H9 (cell line): ENCODE data around the gene DCBLD1. TPM values are rescaled to one million over a fixed set of nuclear protein-coding genes. Genes with fewer than 3 reads are reported as not detected.

Source experiments
- DNase-seq: peaks from one replicate; pipeline ENCODE4 v3.0.0-alpha.2; 2017
- H2AFZ ChIP-seq: one replicate; pipeline ENCODE4 v1.6.1; 2013; ENCODE audit warnings: mild to moderate bottlenecking, low read length, control low read depth, moderate library complexity
- H2AK5ac ChIP-seq: 2 replicates; pipeline ENCODE4 v1.6.1; 2013; ENCODE audit warnings: low read length, control low read depth, mixed read lengths; ENCODE audit not compliant: insufficient read length
- H2BK120ac ChIP-seq: one replicate; pipeline ENCODE4 v1.6.1; 2013; ENCODE audit warnings: low read depth, mild to moderate bottlenecking, low read length, control low read depth, inconsistent platforms; ENCODE audit not compliant: poor library complexity, severe bottlenecking
- H2BK12ac ChIP-seq: 2 replicates; pipeline ENCODE4 v1.6.1; 2013; ENCODE audit warnings: low read length, control low read depth, mixed read lengths, low read depth; ENCODE audit not compliant: insufficient read length
- H2BK15ac ChIP-seq: 2 replicates; pipeline ENCODE4 v1.6.1; 2013; ENCODE audit warnings: low read depth, low read length, control low read depth
- H2BK20ac ChIP-seq: one replicate; pipeline ENCODE4 v1.6.1; 2013; ENCODE audit warnings: low read depth, mild to moderate bottlenecking, low read length, control low read depth, inconsistent platforms; ENCODE audit not compliant: poor library complexity, severe bottlenecking
- H2BK5ac ChIP-seq: 2 replicates; pipeline ENCODE4 v1.6.1; 2013; ENCODE audit warnings: low read length, control low read depth, mixed read lengths; ENCODE audit not compliant: insufficient read length
- H3K14ac ChIP-seq: 2 replicates; pipeline ENCODE4 v1.6.1; 2013; ENCODE audit warnings: low read length, control low read depth; ENCODE audit not compliant: insufficient read depth
- H3K18ac ChIP-seq: 2 replicates; pipeline ENCODE4 v1.6.1; 2013; ENCODE audit warnings: low read depth, mild to moderate bottlenecking, mixed read lengths, low read length, control low read depth; ENCODE audit not compliant: insufficient read length
- H3K23ac ChIP-seq: 2 replicates; pipeline ENCODE4 v1.6.1; 2013; ENCODE audit warnings: low read length, control low read depth, mixed read lengths, low read depth; ENCODE audit not compliant: insufficient read length
- H3K23me2 ChIP-seq: 2 replicates; pipeline ENCODE4 v1.6.1; 2013; ENCODE audit warnings: low read depth, mild to moderate bottlenecking, mixed read lengths, low read length, control low read depth; ENCODE audit not compliant: insufficient read length, poor library complexity, severe bottlenecking
- H3K27ac ChIP-seq: 2 replicates; pipeline ENCODE4 v1.5.1; 2013; ENCODE audit warnings: low read length, control low read depth, mixed read lengths, low read depth; ENCODE audit not compliant: insufficient read length
- H3K27me3 ChIP-seq: 2 replicates; pipeline ENCODE4 v1.6.1; 2013; ENCODE audit warnings: low read length, control low read depth, inconsistent platforms; ENCODE audit not compliant: insufficient read depth
- H3K4ac ChIP-seq: 2 replicates; pipeline ENCODE4 v1.6.1; 2013; ENCODE audit warnings: low read depth, mild to moderate bottlenecking, control low read depth, inconsistent platforms, low read length, moderate library complexity
- H3K4me1 ChIP-seq: 2 replicates; pipeline ENCODE4 v1.6.1; 2013; ENCODE audit warnings: low read length, control low read depth, inconsistent platforms; ENCODE audit not compliant: insufficient read depth
- H3K4me2 ChIP-seq: 2 replicates; pipeline ENCODE4 v1.6.1; 2013; ENCODE audit warnings: low read length, control low read depth, mixed read lengths; ENCODE audit not compliant: insufficient read length, insufficient read depth
- H3K56ac ChIP-seq: 2 replicates; pipeline ENCODE4 v1.6.1; 2013; ENCODE audit warnings: low read depth, mild to moderate bottlenecking, mixed read lengths, low read length, control low read depth; ENCODE audit not compliant: insufficient read length
- H3K79me1 ChIP-seq: 2 replicates; pipeline ENCODE4 v1.6.1; 2013; ENCODE audit warnings: low read depth, mild to moderate bottlenecking, moderate library complexity, low read length, control low read depth, inconsistent platforms; ENCODE audit not compliant: insufficient read depth, poor library complexity, severe bottlenecking
- H3K79me2 ChIP-seq: 2 replicates; pipeline ENCODE4 v1.6.1; 2013; ENCODE audit warnings: low read length, control low read depth, inconsistent platforms; ENCODE audit not compliant: insufficient read depth
- H3K9ac ChIP-seq: 2 replicates; pipeline ENCODE4 v1.6.1; 2013; ENCODE audit warnings: low read length, control low read depth, mixed read lengths; ENCODE audit not compliant: insufficient read length; ENCODE audit errors: extremely low read depth
- H3K9me3 ChIP-seq: one replicate; pipeline ENCODE4 v1.6.1; 2013; ENCODE audit warnings: low read depth, low read length, inconsistent platforms; ENCODE audit not compliant: control insufficient read depth
- H3T11ph ChIP-seq: one replicate; pipeline ENCODE4 v1.6.1; 2013; ENCODE audit warnings: mild to moderate bottlenecking, low read length, control low read depth, inconsistent platforms
- H4K20me1 ChIP-seq: one replicate; pipeline ENCODE4 v1.6.1; 2013; ENCODE audit not compliant: control insufficient read depth, insufficient read length, insufficient read depth
- H4K5ac ChIP-seq: 2 replicates; pipeline ENCODE4 v1.6.1; 2013; ENCODE audit warnings: low read depth, mild to moderate bottlenecking, mixed read lengths, low read length, control low read depth; ENCODE audit not compliant: insufficient read length
- H4K8ac ChIP-seq: replicated peaks from 2 replicates; pipeline ENCODE4 v1.6.1; 2013; ENCODE audit warnings: low read length, control low read depth, mixed read lengths, low read depth; ENCODE audit not compliant: insufficient read length
- H4K91ac ChIP-seq: 2 replicates; pipeline ENCODE4 v1.6.1; 2013; ENCODE audit warnings: low read depth, mild to moderate bottlenecking, moderate library complexity, mixed read lengths, low read length, control low read depth; ENCODE audit not compliant: insufficient read length
- H3K27ac Mint-ChIP-seq, 3 experiments: 2 replicates in 2 of 3; 3 replicates in 1 of 3; pipeline ENCODE4 v1.8.0; 2020 to 2021; ENCODE audit warnings: mixed read lengths in 3 of 3, mild to moderate bottlenecking in 1 of 3, moderate library complexity in 1 of 3
- H3K27me3 Mint-ChIP-seq: 2 replicates; pipeline ENCODE4 v1.8.0; 2021; ENCODE audit warnings: low read depth, mild to moderate bottlenecking, moderate library complexity, mixed read lengths
- H3K36me3 Mint-ChIP-seq, 3 experiments: 2 replicates in 2 of 3; 3 replicates in 1 of 3; pipeline ENCODE4 v1.8.0; 2020 to 2021; ENCODE audit warnings: low read depth in 3 of 3, mixed read lengths in 3 of 3; ENCODE audit not compliant: insufficient read depth in 1 of 3
- H3K4me1 Mint-ChIP-seq, 2 experiments: 2 replicates each; pipeline ENCODE4 v1.8.0; 2020; ENCODE audit warnings: mixed read lengths in 2 of 2
- H3K4me3 Mint-ChIP-seq, 2 experiments: 2 replicates in 1 of 2; 3 replicates in 1 of 2; pipeline ENCODE4 v1.8.0; 2020 to 2021; ENCODE audit warnings: mild to moderate bottlenecking in 2 of 2, mixed read lengths in 2 of 2, moderate library complexity in 1 of 2
- H3K9me3 Mint-ChIP-seq, 2 experiments: 2 replicates in 1 of 2; 3 replicates in 1 of 2; pipeline ENCODE4 v1.8.0; 2020; ENCODE audit warnings: mild to moderate bottlenecking in 2 of 2, mixed read lengths in 2 of 2, moderate library complexity in 1 of 2
- CTCF ChIP-seq: fragments of 200-600 bp; sonication (generic); conservative IDR thresholded peaks from 3 replicates; pipeline ENCODE4 v1.8.0; 2021; ENCODE audit warnings: antibody characterized with exemption, mild to moderate bottlenecking
- WGBS: extraction: QIAGEN DNeasy Blood & Tissue Kit; methylation state at CpG from one replicate; pipeline ENCODE4 v1.1.7; 2013; ENCODE audit warnings: missing lambda C conversion rate, low lambda C conversion rate, mixed read lengths; ENCODE audit not compliant: insufficient read length; ENCODE audit errors: extremely low coverage; 5-methylcytosine and 5-hydroxymethylcytosine counted together
- total RNA-seq: library from RNA; stranded (reverse); gene quantifications from 2 replicates; pipeline ENCODE4 v1.2.1, GENCODE V29; 2021

The DCBLD1 gene
- total RNA-seq, 1 experiment from 2014 or later: 10.1 TPM

- Mint-ChIP-seq H3K9me3 (no peaks in the 10 kb centered on the region), H3K27me3 (no peaks in the 10 kb centered on the region), H3K36me3 (no peaks in the 10 kb centered on the region), H3K27ac (no peak overlapping the region), H3K4me1 (peaks cover 5 to 6% of the 10 kb centered on the region in 2 experiments; a peak in 2 of 4 replicates), H3K4me3 (no peak overlapping the region)
- Histone ChIP-seq H3K4ac (no peak overlapping the region), H2AK5ac (no peak overlapping the region), H3K23ac (no peak overlapping the region), H4K91ac (no peak overlapping the region), H2BK12ac (no peak overlapping the region), H3K27ac (no peak overlapping the region), H3K79me2 (no peaks in the 10 kb centered on the region), H3K9ac (no peak overlapping the region), H2BK120ac (no peak overlapping the region), H2BK15ac (no peak overlapping the region), H3K23me2 (no peaks in the 10 kb centered on the region), H2BK5ac (no peak overlapping the region), H3K4me1 (peaks cover 6% of the 10 kb centered on the region; the same call in 1 of the 2 replicates), H3K18ac (no peak overlapping the region), H3K27me3 (no peaks in the 10 kb centered on the region), H2BK20ac (no peak overlapping the region), H3K4me2 (no peak overlapping the region), H2AFZ (no peak overlapping the region), H3K9me3 (no peaks in the 10 kb centered on the region), H4K5ac (no peak overlapping the region), H4K8ac (no peak overlapping the region), H3T11ph (no peak overlapping the region), H3K14ac (no peak overlapping the region), H4K20me1 (no peaks in the 10 kb centered on the region), H3K56ac (no peak overlapping the region), H3K79me1 (no peaks in the 10 kb centered on the region)
- DNase-seq: no peak
- WGBS: no CpG with 5 or more reads among the region's 3 CpGs
- TF ChIP-seq CTCF: no peak
These were observed 72.9 kb downstream of the DCBLD1 start for GRCh38 chr6:117555262-117555849.
